SJSA1 (cell line): ENCODE data around the gene CPHXL2. TPM values are rescaled to one million over a fixed set of nuclear protein-coding genes. Genes with fewer than 3 reads are reported as not detected.

ENCODE experiments used
- DNase-seq, 2 experiments: peaks; one replicate each; pipeline ENCODE4 v3.0.0-alpha.2; 2015 to 2020; ENCODE audit warnings: low spot score in 2 of 2, low read depth in 1 of 2
- H3K27ac ChIP-seq: fragments of 250-450 bp; sonication (Bioruptor Pico); 2 replicates; pipeline ENCODE4 v1.5.1; 2020; ENCODE audit warnings: mild to moderate bottlenecking, moderate library complexity
- H3K27me3 ChIP-seq: fragments of 250-450 bp; sonication (Bioruptor Pico); replicated peaks from 2 replicates; pipeline ENCODE4 v1.5.1; 2020; ENCODE audit warnings: mild to moderate bottlenecking, moderate library complexity
- H3K36me3 ChIP-seq: fragments of 250-450 bp; sonication (Bioruptor Pico); 2 replicates; pipeline ENCODE4 v1.5.1; 2020; ENCODE audit warnings: mild to moderate bottlenecking
- H3K4me1 ChIP-seq: fragments of 250-450 bp; sonication (Bioruptor Pico); replicated peaks from 2 replicates; pipeline ENCODE4 v1.6.1; 2021; ENCODE audit warnings: mild to moderate bottlenecking
- H3K4me3 ChIP-seq: fragments of 250-450 bp; sonication (Bioruptor Pico); 2 replicates; pipeline ENCODE4 v1.5.1; 2020; ENCODE audit warnings: mild to moderate bottlenecking
- H3K9me3 ChIP-seq: fragments of 250-450 bp; sonication (Bioruptor Pico); replicated peaks from 2 replicates; pipeline ENCODE4 v1.5.1; 2020; ENCODE audit warnings: mild to moderate bottlenecking
- total RNA-seq: library from RNA; depleted of rRNA; stranded (reverse); fragments of >200 nt; shearing (Covaris generic); gene quantifications from 2 replicates; pipeline ENCODE4 v1.2.3, GENCODE V29; 2014; rRNA removed

Gene CPHXL2
- total RNA-seq = not detected in 2 replicates

DNA sequence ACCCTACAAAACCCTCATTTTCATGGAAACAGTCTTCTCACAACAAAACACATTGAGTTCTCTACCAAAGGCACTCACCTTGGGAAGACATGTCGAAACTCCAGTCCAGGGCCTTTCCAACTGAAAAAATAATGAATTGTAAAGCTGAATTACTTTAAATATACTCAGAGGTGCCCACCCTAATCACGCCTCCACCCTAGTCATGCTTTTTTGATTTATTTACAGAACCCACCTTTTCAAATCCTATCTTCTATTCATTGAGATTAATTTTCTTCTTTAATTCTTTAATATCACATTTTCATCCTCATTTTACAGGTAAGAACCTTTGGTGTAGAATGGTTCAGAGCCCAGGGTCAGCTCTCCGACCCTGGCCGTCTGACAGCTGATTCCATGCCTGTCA lies at the start of gene CPHXL2:
CPHXL2 (minus strand) TSS at position 101 of the 400 bp plus-strand sequence; CDS start at position 91, 10 bp downstream.
- no peak within 1 kb of the TSS for H3K27ac ChIP-seq
- H3K27me3 ChIP-seq = no peaks in the 10 kb centered on the region
- no peak for DNase-seq
- no peaks in the 10 kb centered on the region for H3K9me3 ChIP-seq
- no peaks in the 10 kb centered on the region for H3K4me1 ChIP-seq
- H3K4me3 ChIP-seq = no peak within 1 kb of the TSS
- no peaks in the 10 kb centered on the region for H3K36me3 ChIP-seq

DNA sequence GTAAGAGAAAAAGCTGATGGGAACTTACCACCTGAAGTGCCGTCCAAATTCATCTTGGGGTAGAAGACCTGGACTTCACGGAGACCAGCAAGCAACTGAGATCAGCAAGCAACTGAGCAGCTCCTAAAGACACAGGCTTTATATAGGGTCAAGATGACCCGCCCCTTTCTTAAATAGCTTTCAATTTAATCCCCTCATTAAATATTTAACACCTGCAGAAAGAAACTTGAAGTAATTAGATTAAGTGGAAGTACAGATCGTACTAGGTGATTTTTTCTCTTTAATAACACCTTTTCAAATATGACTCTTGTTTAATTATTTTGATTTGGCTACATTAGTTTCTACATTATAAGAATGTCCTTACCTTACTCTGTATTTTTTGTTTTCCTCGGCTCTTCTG lies 49.6 kb upstream of the CPHXL2 start, which contains the start of gene CPHXL:
CPHXL (minus strand) TSS at position 101 of the 400 bp plus-strand sequence; CDS start at position 53, 48 bp downstream.
- Histone ChIP-seq H3K9me3 (no peaks in the 10 kb centered on the region), H3K27me3 (no peaks in the 10 kb centered on the region), H3K27ac (no peak within 1 kb of the TSS), H3K4me3 (no peak within 1 kb of the TSS), H3K36me3 (no peaks in the 10 kb centered on the region), H3K4me1 (no peaks in the 10 kb centered on the region)
- no peak for DNase-seq

DNA sequence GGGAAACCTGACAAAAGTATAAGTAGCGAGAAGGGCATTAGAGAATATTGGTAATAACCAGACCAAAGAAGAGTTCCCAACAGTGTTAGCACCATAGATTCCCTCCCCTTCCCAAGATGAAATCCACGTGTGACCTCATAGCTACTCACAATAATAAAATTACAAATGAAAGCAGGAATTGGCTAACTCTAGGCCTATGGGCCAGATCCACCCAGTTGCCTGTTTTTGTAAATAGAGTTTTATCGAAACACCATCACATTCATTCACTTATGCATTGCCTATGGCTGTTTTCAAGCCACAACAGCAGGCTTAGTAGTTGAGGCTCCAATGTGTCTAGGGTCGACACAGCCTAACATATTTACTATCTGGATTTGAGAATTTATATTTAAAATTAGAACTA lies 41.6 kb upstream of the CPHXL2 start:
- no peaks in the 10 kb centered on the region for H3K9me3 ChIP-seq
- H3K4me1 ChIP-seq = no peaks in the 10 kb centered on the region
- H3K27ac ChIP-seq = no peak overlapping the region
- DNase-seq = no peak
- no peak overlapping the region for H3K4me3 ChIP-seq
- H3K27me3 ChIP-seq = no peaks in the 10 kb centered on the region
- no peaks in the 10 kb centered on the region for H3K36me3 ChIP-seq

DNA sequence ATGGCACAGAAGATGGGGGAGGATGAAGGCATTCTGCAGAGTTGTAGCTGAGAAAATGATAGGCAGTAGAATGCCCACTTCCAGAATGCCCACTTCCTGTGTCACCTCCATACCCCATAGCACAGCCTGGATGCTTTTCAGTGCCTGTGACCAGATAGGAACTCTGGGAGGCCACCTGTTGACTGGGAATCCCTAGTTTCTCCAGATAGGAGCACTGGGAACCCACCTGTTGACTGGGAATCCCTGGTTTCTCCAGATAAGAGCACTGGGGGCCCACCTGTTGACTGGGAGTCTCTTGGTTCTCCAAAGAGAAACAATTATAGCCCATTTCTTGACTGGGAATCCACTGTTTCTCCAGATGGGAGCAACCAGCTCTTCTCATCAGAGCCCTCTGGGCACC lies 37.9 kb upstream of the CPHXL2 start:
- Histone ChIP-seq H3K27ac (no peak overlapping the region), H3K4me3 (no peak overlapping the region), H3K4me1 (no peaks in the 10 kb centered on the region), H3K27me3 (no peaks in the 10 kb centered on the region), H3K9me3 (0 out of 2 replicates have a peak, but pooled peaks cover 2% of the 10 kb centered on the region), H3K36me3 (no peaks in the 10 kb centered on the region)
- DNase-seq = no peak

DNA sequence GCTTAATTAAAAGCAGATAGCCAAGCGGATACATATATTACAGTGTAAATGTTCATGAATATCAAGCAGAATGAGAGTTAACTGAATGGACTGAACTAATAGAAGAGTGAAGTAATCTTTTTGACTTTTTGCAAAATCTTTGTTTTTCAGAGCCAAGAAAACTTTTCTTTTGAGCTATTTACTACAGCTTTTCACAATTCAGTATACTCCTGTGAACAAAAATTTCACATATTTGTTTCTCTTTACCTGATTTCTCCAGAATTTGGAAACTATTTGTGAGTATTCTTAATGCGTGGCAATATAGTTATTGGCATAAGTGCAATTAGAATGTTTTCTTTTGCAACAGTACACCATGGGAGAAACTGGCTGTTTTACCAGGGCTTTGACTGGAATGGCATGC lies 33.5 kb upstream of the CPHXL2 start:
- H3K4me1 ChIP-seq = no peaks in the 10 kb centered on the region
- no peaks in the 10 kb centered on the region for H3K36me3 ChIP-seq
- no peak overlapping the region for H3K4me3 ChIP-seq
- H3K27ac ChIP-seq = no peak overlapping the region
- DNase-seq = no peak
- 0 out of 2 replicates have a peak, but pooled peaks cover 2% of the 10 kb centered on the region for H3K9me3 ChIP-seq
- no peaks in the 10 kb centered on the region for H3K27me3 ChIP-seq

DNA sequence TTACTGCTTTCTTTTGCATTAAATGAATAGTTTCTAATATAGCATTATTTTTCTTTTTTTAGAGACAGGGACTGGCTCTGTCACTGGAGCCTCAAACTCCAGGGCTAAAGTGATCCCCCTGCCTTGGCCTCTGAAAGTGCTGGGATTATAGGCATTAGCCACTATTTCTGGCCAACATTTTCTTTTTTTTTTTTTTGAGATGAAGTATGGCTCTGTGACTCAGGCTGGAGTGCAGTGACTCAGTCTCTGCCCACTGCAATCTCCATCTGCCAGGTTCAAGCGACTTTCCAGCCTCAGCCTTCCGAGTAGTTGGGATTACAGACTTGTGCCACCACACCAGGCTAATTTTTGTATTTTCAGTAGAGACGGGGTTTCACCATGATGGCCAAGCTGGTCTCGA lies 26.5 kb upstream of the CPHXL2 start:
- Histone ChIP-seq H3K27me3 (no peaks in the 10 kb centered on the region), H3K9me3 (no peaks in the 10 kb centered on the region), H3K27ac (no peak overlapping the region), H3K36me3 (no peaks in the 10 kb centered on the region), H3K4me3 (no peak overlapping the region), H3K4me1 (no peaks in the 10 kb centered on the region)
- DNase-seq = no peak

DNA sequence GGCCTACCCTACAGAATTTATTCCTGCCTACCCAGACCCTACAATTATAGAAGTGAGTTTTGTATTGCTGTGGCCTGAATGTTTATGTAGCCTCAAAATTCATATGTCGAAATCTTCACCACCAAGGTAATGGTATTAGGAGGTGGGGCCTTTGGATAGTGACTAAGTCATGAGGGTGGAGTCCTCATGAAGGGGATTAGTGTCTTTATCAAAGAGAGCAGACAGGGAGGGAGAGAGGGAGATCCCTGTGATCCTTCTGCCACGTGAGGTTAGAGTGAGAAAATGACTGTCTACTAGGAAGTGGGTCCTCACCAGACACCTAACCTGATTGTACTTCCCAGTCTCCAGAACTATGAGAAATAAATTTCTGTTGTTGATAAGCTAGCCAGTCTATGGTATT lies 25.4 kb upstream of the CPHXL2 start:
- no peak for DNase-seq
- Histone ChIP-seq H3K9me3 (no peaks in the 10 kb centered on the region), H3K27ac (no peak overlapping the region), H3K27me3 (no peaks in the 10 kb centered on the region), H3K36me3 (no peaks in the 10 kb centered on the region), H3K4me1 (no peaks in the 10 kb centered on the region), H3K4me3 (no peak overlapping the region)

DNA sequence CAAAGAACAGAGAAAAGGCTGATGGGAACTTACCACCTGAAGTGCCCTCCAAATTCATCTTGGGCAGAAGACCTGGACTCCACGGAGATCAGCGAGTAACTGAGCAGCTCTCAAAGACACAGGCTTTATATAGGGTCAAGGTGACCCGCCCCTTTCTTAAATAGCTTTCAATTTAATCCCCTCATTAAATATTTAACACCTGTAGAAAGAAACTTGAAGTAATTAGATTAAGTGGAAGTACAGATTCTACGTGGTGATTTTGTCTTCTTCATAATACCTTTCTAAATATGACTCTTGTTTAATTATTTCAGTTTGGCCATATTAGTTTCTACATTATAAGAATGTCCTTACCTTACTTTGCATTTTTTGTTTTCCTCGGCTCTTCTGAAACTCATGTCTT lies 24.6 kb upstream of the CPHXL2 start, which contains the start of gene DUXB:
DUXB (minus strand) TSS at position 101 of the 400 bp plus-strand sequence; CDS start at position 58, 43 bp downstream.
- Histone ChIP-seq H3K27me3 (no peaks in the 10 kb centered on the region), H3K9me3 (no peaks in the 10 kb centered on the region), H3K4me3 (no peak within 1 kb of the TSS), H3K27ac (no peak within 1 kb of the TSS), H3K36me3 (no peaks in the 10 kb centered on the region), H3K4me1 (no peaks in the 10 kb centered on the region)
- no peak for DNase-seq

DNA sequence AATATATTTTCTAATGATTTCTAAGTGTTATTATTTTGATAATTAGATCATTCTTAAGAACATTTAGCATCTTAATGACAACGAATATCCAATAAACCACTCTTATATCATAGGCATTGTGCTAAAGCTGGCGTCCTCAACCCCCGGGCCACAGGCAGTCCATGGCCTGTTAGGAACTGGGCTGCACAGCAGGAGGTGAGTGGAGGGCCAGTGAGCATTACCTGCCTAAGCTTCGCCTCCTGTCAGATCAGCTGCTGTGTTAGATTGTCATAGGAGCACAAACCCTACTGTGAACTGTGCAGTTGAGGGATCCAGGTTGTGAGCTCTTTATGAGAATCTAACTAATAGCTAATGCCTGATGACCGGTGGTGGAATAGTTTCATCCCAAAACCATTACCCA lies 20.8 kb upstream of the CPHXL2 start:
- no peaks in the 10 kb centered on the region for H3K36me3 ChIP-seq
- DNase-seq = no peak
- H3K9me3 ChIP-seq = no peaks in the 10 kb centered on the region
- no peaks in the 10 kb centered on the region for H3K4me1 ChIP-seq
- no peak overlapping the region for H3K4me3 ChIP-seq
- H3K27me3 ChIP-seq = no peaks in the 10 kb centered on the region
- no peak overlapping the region for H3K27ac ChIP-seq

DNA sequence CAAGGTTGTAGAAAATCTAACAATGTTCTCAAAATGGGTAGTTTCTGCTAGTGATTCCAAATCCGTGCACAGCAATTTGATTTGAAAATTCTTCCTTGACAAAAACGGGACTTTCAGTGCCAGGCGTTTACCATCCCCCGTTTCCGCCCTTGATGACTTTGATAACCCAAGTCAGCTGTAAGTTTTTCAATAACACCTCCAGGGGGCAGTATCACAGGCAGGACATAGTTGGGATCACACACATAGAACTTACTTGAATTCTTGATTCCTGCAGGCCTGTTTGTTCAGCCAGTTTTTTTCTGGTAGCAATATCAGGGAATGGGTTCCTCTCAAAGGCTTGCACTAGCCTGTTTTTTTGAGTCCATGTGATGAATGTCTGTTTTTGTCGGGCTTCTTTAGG lies 18.9 kb upstream of the CPHXL2 start:
- no peak overlapping the region for H3K27ac ChIP-seq
- DNase-seq = no peak
- no peaks in the 10 kb centered on the region for H3K36me3 ChIP-seq
- no peaks in the 10 kb centered on the region for H3K4me1 ChIP-seq
- H3K27me3 ChIP-seq = no peaks in the 10 kb centered on the region
- no peak overlapping the region for H3K4me3 ChIP-seq
- H3K9me3 ChIP-seq = no peaks in the 10 kb centered on the region

DNA sequence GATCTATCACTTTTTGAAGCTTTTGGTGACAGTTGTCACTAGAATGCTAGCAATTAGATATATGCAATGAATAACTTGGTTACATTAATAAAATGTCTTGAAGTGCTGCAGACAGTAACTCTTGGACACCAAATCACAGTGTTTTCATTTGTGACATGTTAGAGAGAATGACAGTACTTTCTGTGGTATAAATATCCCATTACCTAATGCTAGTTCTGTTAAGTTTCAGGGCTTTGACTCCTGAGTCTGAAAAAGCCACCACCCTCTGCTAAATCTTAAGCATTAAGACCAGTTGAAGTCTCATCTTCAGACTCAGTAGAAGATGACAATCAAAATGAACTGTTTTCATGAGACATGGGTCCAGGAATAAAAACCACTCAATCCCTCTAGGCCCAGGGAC lies 10.6 kb upstream of the CPHXL2 start:
- Histone ChIP-seq H3K9me3 (no peaks in the 10 kb centered on the region), H3K27ac (no peak overlapping the region), H3K4me3 (no peak overlapping the region), H3K36me3 (no peaks in the 10 kb centered on the region), H3K27me3 (no peaks in the 10 kb centered on the region), H3K4me1 (no peaks in the 10 kb centered on the region)
- DNase-seq = no peak

DNA sequence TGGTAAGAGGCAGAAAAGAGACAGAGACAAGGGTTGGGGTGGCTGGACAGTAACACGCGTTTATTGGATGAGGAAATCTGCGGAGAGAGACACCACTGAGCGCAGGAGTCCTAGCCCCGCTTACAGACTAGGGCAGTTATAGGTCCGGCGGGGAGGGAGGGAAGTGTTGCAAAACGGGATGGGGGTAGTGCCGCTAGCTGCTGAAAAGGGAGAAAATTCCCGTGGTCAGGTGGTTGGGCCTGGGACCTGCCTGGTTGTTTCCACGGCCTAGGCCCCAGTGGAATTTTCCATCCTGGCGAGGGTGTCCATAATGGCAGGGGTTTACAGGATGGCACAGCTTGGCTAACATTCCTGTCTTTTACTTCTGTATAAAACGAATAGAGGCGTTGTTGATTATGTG lies 5.5 kb upstream of the CPHXL2 start:
- no peak overlapping the region for H3K27ac ChIP-seq
- DNase-seq = no peak
- H3K9me3 ChIP-seq = no peaks in the 10 kb centered on the region
- no peaks in the 10 kb centered on the region for H3K4me1 ChIP-seq
- no peaks in the 10 kb centered on the region for H3K36me3 ChIP-seq
- H3K4me3 ChIP-seq = no peak overlapping the region
- H3K27me3 ChIP-seq = no peaks in the 10 kb centered on the region

DNA sequence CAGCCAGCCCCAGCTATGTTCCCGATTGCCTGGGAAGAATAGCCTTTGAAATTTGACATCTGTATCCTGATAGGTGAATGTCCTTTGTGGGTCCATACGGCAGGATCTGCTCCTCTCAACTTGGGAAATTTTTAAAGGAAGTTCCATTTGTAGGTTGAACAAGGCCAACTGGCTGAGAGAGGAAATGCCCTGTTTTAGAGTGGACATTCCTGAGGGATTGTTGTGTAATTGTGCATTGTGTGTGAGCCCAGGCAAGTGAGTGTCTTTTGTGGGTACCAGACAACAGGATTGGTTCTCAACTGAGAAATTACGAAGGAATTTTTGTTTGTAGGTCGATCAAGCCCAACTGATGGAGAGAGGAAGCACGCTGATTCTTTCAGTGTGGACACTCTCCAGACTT lies 2.6 kb upstream of the CPHXL2 start:
- Histone ChIP-seq H3K4me3 (no peak overlapping the region), H3K9me3 (no peaks in the 10 kb centered on the region), H3K36me3 (no peaks in the 10 kb centered on the region), H3K4me1 (no peaks in the 10 kb centered on the region), H3K27me3 (no peaks in the 10 kb centered on the region), H3K27ac (no peak overlapping the region)
- no peak for DNase-seq

DNA sequence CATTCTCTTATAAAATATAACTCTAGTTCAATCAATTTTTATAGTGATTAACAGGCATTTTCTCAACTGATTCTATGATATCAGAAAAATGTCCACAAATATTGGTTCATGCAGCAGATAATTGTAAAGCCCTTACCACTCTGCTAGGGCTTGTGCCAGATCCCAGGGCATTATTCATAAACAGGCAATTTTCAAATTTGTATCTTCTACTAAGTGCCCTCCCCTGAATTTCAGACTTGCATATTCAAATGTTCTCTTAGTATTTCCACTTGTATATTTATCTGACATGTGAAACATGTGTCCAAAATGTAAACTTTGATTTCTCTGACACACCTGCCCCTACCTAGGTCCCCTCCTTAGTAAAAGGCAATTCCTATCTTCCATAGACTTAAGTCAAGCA lies 9.3 kb downstream of the CPHXL2 start:
- no peaks in the 10 kb centered on the region for H3K27me3 ChIP-seq

DNA sequence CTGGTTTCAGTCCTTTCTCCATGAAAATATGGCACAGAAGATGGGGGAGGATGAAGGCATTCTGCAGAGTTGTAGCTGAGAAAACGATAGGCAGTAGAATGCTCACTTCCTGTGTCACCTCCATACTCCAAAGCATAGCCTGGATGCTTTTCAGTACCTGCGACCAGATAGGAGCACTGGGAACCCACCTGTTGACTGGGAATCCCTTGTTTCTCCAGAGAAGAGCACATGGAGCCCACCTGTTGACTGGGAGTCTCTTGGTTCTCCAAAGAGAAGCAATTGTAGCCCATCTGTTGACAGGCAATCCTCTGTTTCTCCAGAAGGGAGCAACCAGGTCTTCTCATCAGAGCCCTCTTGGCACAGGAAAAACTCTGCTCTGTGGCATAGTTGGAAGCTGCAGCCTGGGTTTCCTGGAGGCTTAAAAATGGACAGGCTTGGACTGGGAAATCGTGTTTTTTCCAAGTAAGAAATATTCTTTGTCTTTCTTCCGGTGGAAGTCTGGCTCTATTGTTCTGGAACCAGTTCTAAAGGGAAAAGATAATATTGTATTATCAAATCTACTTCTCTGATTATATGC lies 16.0 kb downstream of the CPHXL2 start:
- Histone ChIP-seq H3K4me1 (no peaks in the 10 kb centered on the region), H3K27ac (no peak overlapping the region), H3K9me3 (no peaks in the 10 kb centered on the region), H3K36me3 (peaks cover 33% of the 10 kb centered on the region), H3K27me3 (no peaks in the 10 kb centered on the region), H3K4me3 (no peak overlapping the region)
- no peak for DNase-seq

More for the DNA sequence above, 9.3 kb downstream of the CPHXL2 start:
- no peak for DNase-seq
- Histone ChIP-seq H3K27ac (no peak overlapping the region), H3K9me3 (no peaks in the 10 kb centered on the region), H3K4me1 (no peaks in the 10 kb centered on the region), H3K4me3 (no peak overlapping the region), H3K36me3 (no peaks in the 10 kb centered on the region)
